ENCODE results near the gene PRKCG.

- no peak for TF ChIP-seq CTCF (IDR thresholded peaks at IDR 0.05)
- no peak for TF ChIP-seq POLR2A (IDR thresholded peaks at IDR 0.05)
Measured at GRCh38 chr19:53871454-53871853, 10.5 kb upstream of the PRKCG start.

Data from body of pancreas (tissue), 4 donors.